Gastrocnemius medialis (tissue), 4 donors: ENCODE data around the gene ZWILCH. TPM values are rescaled to one million over a fixed set of nuclear protein-coding genes. Genes with fewer than 3 reads are reported as not detected.
"Not testable (repeated sequence)": the region's sequence is repeated elsewhere in the genome, so short reads cannot be mapped to it uniquely, and the experiment has no call there.

ENCODE experiments used
- ATAC-seq, 2 donors: fragments of 150-250 bp; one replicate each; pipeline ENCODE4 v1.9.1; 2016
- DNase-seq, 2 donors: peaks; one replicate each; pipeline ENCODE4 v3.0.0-alpha.2; 2019
- H3K27ac ChIP-seq, 4 donors: fragments of 200-600 bp; sonication (generic); 1 replicate in 1 of 4; 2 replicates in 3 of 4; pipeline ENCODE4 v1.5.1; 2016 to 2018; ENCODE audit warnings: mild to moderate bottlenecking in 2 of 4, moderate library complexity in 1 of 4
- H3K27me3 ChIP-seq, 3 donors: fragments of 200-600 bp; sonication (generic) in 2 of 3; 1 replicate in 1 of 3; 2 replicates in 2 of 3; pipeline versions ENCODE4 v1.5.1 to v1.6.0; 2016 to 2019; ENCODE audit warnings: mild to moderate bottlenecking in 1 of 3, moderate library complexity in 1 of 3
- H3K36me3 ChIP-seq, 2 donors: fragments of 200-600 bp; sonication (generic) in 1 of 2; one replicate each; pipeline ENCODE4 v1.5.1; 2017 to 2018
- H3K4me1 ChIP-seq, 2 donors: fragments of 200-600 bp; sonication (generic) in 1 of 2; one replicate each; pipeline ENCODE4 v1.5.1; 2016 to 2017; ENCODE audit warnings: mild to moderate bottlenecking in 2 of 2
- H3K4me3 ChIP-seq, 4 donors: fragments of 200-600 bp; sonication (generic) in 3 of 4; 1 replicate in 1 of 4; 2 replicates in 3 of 4; pipeline ENCODE4 v1.5.1; 2016 to 2019; ENCODE audit warnings: mild to moderate bottlenecking in 2 of 4
- H3K9me3 ChIP-seq, 3 donors: fragments of 200-600 bp; sonication (generic) in 2 of 3; 1 replicate in 1 of 3; 2 replicates in 2 of 3; pipeline ENCODE4 v1.5.1; 2016 to 2019
- CTCF ChIP-seq, 5 experiments: fragments of 450-650 bp in 3 of 5; fragments of 200-600 bp in 2 of 5; sonication (generic) in 2 of 5; IDR thresholded peaks in 4 of 5; conservative IDR thresholded peaks in 1 of 5; 1 replicate in 4 of 5; 2 replicates in 1 of 5; pipeline ENCODE4 v1.5.1; 2016 to 2019; ENCODE audit warnings: antibody characterized with exemption in 5 of 5, mild to moderate bottlenecking in 3 of 5, moderate library complexity in 3 of 5
- POLR2A ChIP-seq, 2 donors: fragments of 450-650 bp; IDR thresholded peaks; one replicate each; pipeline ENCODE4 v1.6.1; 2017; ENCODE audit warnings: antibody characterized with exemption in 2 of 2, mild to moderate bottlenecking in 2 of 2, moderate library complexity in 2 of 2
- in situ Hi-C, 4 donors: fragments of 200-750 bp; cut with MboI; loops; one replicate each; pipeline versions ENCODE4 v1.15.0 to v1.8.0; 2017; ENCODE audit warnings: low sequenced_read_pairs in 4 of 4
- intact Hi-C: fragments of 100-400 bp; cut with DNase I; formaldehyde crosslinking; loops from one replicate; pipeline ENCODE4 v1.15.1; 2023; ENCODE audit warnings: low total_unique reads
- total RNA-seq, 4 donors: library from RNA; depleted of rRNA; stranded (reverse); fragments of >200 nt; gene quantifications; one replicate each; pipeline versions ENCODE4 v1.1.0 to v1.2.3, GENCODE V29; 2016

The ZWILCH gene
- total RNA-seq, 4 donors from 2014 or later = 2.0 to 10.6 (median 2.4) TPM

- no peaks in the 10 kb centered on the region for H3K9me3 ChIP-seq
- H3K27ac ChIP-seq = peak overlapping the region; percentile 90 to 95 (median 92)
- H3K27me3 ChIP-seq = no peaks in the 10 kb centered on the region
- TF ChIP-seq CTCF (IDR thresholded peaks at IDR 0.05 in 4 of 5, conservative IDR thresholded peaks at IDR 0.05 in 1 of 5) (peak in 2 of 5 experiments; percentile 15 to 26), POLR2A (IDR thresholded peaks at IDR 0.05) (no peak)
- ATAC-seq = no peak
- no peak overlapping the region for H3K4me3 ChIP-seq
- peaks cover 34 to 39% of the 10 kb centered on the region in 2 donors for H3K4me1 ChIP-seq
- in situ Hi-C loops (loop anchor here in 2 of 4 donors (5.0 to 10.0 kb wide), 2 partner anchors 111 to 114 kb away; partner anchors contain the start of gene MAP2K1 (in 2 of the 2)), intact Hi-C loops (loop anchor here (5.0 to 10.0 kb wide), 4 partner anchors 144 to 1314 kb away; partner anchors contain the start of genes CLPX, DIS3L, RAB11A and TIPIN)
- H3K36me3 ChIP-seq = peaks cover 3 to 64% of the 10 kb centered on the region in 2 donors
- no peak for DNase-seq
These were observed 6.4 kb upstream of the ZWILCH start for GRCh38 chr15:66498501-66499386.

- ATAC-seq = not testable (repeated sequence)
These were observed 4.8 kb upstream of the ZWILCH start for GRCh38 chr15:66500346-66500745.

GRCh38 chr15:66502491-66502890, 2.6 kb upstream of the ZWILCH start:
- Histone ChIP-seq H3K27ac (peak overlapping the region; percentile 29 to 96 (median 92)), H3K36me3 (peaks cover 3 to 51% of the 10 kb centered on the region in 2 donors), H3K9me3 (no peaks in the 10 kb centered on the region), H3K27me3 (no peaks in the 10 kb centered on the region), H3K4me3 (peak overlapping the region in 1 of 4 donors; percentile 92), H3K4me1 (peaks cover 26 to 31% of the 10 kb centered on the region in 2 donors)
- ATAC-seq = no peak
- intact Hi-C loops = no loop called here
- no peak for DNase-seq
- TF ChIP-seq POLR2A (IDR thresholded peaks at IDR 0.05) = no peak
- no peak for TF ChIP-seq CTCF (IDR thresholded peaks at IDR 0.05 in 4 of 5, conservative IDR thresholded peaks at IDR 0.05 in 1 of 5)
- in situ Hi-C loops = loop anchor here in 1 of 4 donors (10.0 kb wide), 1 partner anchor 118 kb away; the partner anchor contains the start of gene MAP2K1

More at GRCh38 chr15:66500346-66500745, 4.8 kb upstream of the ZWILCH start:
- H3K36me3 ChIP-seq = peaks cover 3 to 51% of the 10 kb centered on the region in 2 donors
- H3K9me3 ChIP-seq, H3K27ac ChIP-seq, H3K4me3 ChIP-seq, H3K27me3 ChIP-seq, DNase-seq, intact Hi-C loops: not testable (repeated sequence)
- in situ Hi-C loops = loop anchor here in 1 of 4 donors (10.0 kb wide), 1 partner anchor 116 kb away; the partner anchor contains the start of gene MAP2K1
- H3K4me1 ChIP-seq = peaks cover 34 to 42% of the 10 kb centered on the region in 2 donors

DNA sequence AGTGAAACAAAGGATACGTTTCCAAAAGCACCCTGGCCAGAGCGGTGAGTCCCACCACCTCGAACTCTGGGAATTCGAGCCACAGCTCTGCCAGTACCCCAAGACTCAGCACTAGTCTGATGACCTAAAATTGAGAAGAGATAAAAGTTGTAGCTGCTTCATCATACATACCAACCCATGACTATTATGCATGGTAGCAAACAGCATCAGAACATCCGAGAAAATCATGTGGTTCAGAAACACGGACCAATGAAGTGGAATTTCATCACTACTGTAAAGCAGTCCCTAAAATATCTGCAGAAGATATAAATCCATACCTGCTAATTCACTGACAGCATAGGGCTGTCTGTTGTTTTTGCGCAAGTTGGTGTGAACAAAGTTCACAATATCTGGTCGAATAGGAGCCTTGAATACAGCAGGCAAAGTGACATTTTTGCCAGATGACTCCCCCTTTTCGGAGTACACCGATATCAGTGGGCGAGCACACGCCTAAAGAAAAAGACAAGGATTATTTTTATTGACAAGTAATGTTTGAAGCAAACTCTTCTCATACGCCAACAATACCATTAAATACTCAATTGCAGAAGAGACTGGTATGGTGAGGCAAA, 2.0 kb upstream of the ZWILCH start:
- Histone ChIP-seq H3K36me3 (peaks cover 3 to 51% of the 10 kb centered on the region in 2 donors), H3K27ac (peak overlapping the region; percentile 85 to 96 (median 92)), H3K4me1 (peaks cover 22 to 27% of the 10 kb centered on the region in 2 donors), H3K4me3 (peak overlapping the region; percentile 74 to 95 (median 87))
- intact Hi-C loops, ATAC-seq, H3K27me3 ChIP-seq, H3K9me3 ChIP-seq, DNase-seq: not testable (repeated sequence)
- in situ Hi-C loops = loop anchor here in 1 of 4 donors (10.0 kb wide), 1 partner anchor 118 kb away; the partner anchor contains the start of gene MAP2K1

GRCh38 chr15:66503780-66504562, 1.2 kb upstream of the ZWILCH start:
- peaks cover 3 to 42% of the 10 kb centered on the region in 2 donors for H3K36me3 ChIP-seq
- in situ Hi-C loops (loop anchor here in 1 of 4 donors (10.0 kb wide), 1 partner anchor 119 kb away; the partner anchor contains the start of gene MAP2K1), intact Hi-C loops (loop anchor here (2.0 kb wide), 1 partner anchor 117 kb away; the partner anchor contains the start of gene MAP2K1)

More at GRCh38 chr15:66503780-66504562, 1.2 kb upstream of the ZWILCH start:
- Histone ChIP-seq H3K9me3 (no peaks in the 10 kb centered on the region), H3K4me3 (peak overlapping the region; percentile 74 to 95 (median 87)), H3K27ac (peak overlapping the region; percentile 85 to 96 (median 92)), H3K4me1 (peaks cover 22 to 24% of the 10 kb centered on the region in 2 donors), H3K27me3 (no peaks in the 10 kb centered on the region)
- no peak for TF ChIP-seq POLR2A (IDR thresholded peaks at IDR 0.05)
- no peak for TF ChIP-seq CTCF (IDR thresholded peaks at IDR 0.05 in 4 of 5, conservative IDR thresholded peaks at IDR 0.05 in 1 of 5)
- ATAC-seq (no peak), DNase-seq (no peak)
